IPS-NIHi7 (cell line): Measurements from ENCODE around the gene PCDHAC1.

Source experiments
- DNase-seq: peaks from one replicate; pipeline ENCODE4 v3.0.0; 2012; ENCODE audit warnings: mixed read lengths; ENCODE audit errors: extremely low spot score

The PCDHAC1 gene

DNA sequence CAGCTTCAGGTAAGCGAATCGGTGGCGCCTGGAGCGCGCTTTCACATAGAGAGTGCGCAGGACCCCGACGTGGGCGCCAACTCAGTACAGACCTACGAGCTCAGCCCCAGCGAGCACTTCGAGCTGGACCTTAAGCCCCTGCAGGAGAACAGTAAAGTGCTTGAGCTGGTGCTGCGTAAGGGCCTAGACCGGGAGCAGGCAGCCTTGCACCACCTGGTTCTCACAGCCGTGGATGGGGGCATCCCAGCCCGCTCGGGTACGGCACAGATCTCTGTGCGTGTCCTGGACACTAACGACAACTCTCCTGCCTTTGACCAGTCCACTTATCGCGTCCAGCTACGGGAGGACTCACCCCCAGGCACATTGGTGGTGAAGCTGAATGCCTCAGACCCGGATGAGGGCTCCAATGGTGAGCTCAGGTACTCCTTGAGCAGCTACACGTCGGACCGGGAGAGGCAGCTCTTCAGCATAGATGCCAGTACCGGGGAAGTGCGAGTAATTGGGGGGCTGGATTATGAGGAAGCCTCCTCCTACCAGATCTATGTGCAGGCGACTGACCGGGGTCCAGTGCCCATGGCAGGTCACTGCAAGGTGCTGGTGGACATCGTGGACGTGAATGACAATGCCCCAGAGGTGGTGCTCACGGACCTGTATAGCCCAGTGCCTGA lies 41.3 kb downstream of the PCDHAC1 start:
- no peak for DNase-seq

DNA sequence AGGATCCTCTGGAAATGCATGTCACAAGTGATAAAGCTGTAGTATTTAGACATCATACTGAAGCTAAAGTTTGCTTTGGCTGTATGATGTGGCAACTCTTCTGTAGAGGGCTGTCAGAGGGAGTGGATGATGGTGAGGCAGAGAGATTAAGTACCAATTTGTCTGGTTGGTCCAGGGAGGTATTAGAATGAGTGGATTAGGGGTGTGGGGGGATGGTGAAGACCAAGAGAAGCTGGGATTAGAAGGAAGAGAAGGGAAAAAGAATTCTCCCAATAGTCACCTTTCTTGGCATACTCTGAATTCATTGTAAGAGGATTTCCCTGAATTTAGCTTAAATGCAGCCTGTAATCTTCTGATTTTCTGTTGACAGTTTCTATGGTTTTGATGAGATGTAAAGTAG lies 43.8 kb downstream of the PCDHAC1 start:
- no peak for DNase-seq

DNA sequence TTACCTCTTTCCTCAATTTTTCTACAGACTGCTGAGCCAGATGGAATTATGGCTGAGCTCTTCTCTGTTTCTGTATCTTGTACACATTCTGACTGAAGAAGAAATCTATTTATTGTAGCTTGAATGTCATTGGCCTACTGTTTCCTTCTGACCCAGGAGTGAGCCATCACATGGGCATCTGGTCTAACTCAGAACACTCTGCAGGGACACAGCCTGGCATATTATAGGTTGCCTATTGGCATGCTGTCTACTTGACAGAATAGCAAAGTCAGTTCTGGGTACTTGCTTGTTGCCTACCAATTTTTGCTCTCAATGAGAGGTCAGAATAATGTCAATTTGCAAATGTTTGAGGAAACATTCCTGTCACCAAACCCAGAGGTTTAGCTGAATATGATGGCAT lies 47.5 kb downstream of the PCDHAC1 start:
- no peak for DNase-seq

DNA sequence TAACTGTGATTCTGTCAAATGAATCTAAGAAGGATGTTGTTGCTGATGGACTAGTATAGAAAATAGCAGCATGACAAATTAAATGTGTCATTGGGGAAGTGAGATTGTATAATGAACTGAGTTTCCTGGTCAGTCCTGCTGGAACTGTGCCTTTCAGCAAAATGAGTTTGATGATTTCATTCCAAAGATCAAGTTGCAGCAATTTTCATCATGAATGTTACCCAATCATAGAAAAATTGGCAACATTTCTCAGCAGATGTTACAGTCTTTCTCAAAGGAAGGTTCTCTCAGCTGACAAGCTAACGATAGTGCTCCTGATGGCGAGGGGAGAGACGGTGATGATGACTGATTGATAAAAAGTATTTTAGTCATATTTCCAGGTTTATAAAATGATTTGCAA lies 50.9 kb downstream of the PCDHAC1 start:
- no peak for DNase-seq

DNA sequence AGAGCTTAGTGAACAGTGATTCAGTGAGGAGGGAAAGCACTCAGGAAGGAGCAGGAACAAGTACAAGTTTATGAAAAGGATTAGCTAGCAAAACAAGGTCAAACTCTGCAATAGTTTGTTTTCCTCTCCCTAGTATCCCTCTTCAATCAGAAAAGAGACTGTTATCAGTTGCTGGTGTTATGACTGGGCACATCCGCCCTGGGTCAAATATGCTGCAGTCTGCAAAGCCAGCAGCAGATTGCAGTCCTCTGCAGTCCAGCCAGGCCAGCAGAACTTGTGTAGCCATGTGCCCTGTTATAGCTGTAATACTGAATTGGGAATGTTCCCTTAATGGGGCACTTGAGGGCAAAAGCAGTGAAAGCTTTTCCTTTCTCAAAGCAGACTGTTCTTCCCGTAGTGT lies 52.2 kb downstream of the PCDHAC1 start:
- DNase-seq, result no peak

DNA sequence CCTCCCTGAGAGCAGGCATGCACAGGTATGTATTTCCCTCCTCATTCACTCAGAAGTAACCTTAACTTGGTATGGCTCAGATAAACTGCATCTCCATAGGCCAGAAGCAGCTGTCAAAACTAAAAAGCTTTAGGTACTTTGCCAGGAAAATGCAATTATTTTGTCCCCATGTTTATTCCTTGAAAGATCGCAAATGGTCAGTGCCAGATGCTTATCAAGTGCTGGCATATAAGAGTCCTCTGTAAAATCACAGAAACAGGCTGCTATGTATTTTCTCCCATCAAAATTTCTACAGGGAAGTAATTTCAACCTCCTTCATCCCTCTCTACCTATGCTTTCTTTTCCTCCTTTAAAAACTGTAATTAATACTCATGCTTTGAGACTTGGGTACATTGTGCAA lies 52.9 kb downstream of the PCDHAC1 start:
- no peak for DNase-seq
